CD14-positive monocyte (primary cell): ENCODE results near the gene GPR55. TPM values are rescaled to one million over a fixed set of nuclear protein-coding genes. Genes with fewer than 3 reads are reported as not detected.

Source experiments
- DNase-seq, 3 donors: peaks; one replicate each; pipeline ENCODE4 v3.0.0-alpha.2; 2011 to 2022
- H2AFZ ChIP-seq: 2 replicates; pipeline ENCODE4 v1.6.0; 2012; ENCODE audit warnings: mild to moderate bottlenecking, low read depth, low read length, inconsistent platforms; ENCODE audit not compliant: insufficient read depth, poor library complexity, severe bottlenecking
- H3K27ac ChIP-seq, 2 donors: 1 replicate in 1 of 2; 2 replicates in 1 of 2; pipeline ENCODE4 v1.5.1; 2012 to 2013; ENCODE audit warnings: low read length in 2 of 2, control low read depth in 1 of 2, inconsistent platforms in 1 of 2, low read depth in 1 of 2, mild to moderate bottlenecking in 1 of 2
- H3K27me3 ChIP-seq, 2 donors: one replicate each; pipeline versions ENCODE4 v1.6.0 to v1.6.1; 2011 to 2013; ENCODE audit warnings: low read length in 2 of 2; ENCODE audit not compliant: control insufficient read depth in 2 of 2, insufficient read depth in 2 of 2
- H3K36me3 ChIP-seq, 2 donors: replicated peaks in 1 of 2; 1 replicate in 1 of 2; 2 replicates in 1 of 2; pipeline versions ENCODE4 v1.5.1 to v1.6.1; 2012 to 2013; ENCODE audit warnings: low read length in 2 of 2, control low read depth in 1 of 2, inconsistent platforms in 1 of 2, mild to moderate bottlenecking in 1 of 2; ENCODE audit not compliant: insufficient read depth in 2 of 2, control insufficient read depth in 1 of 2
- H3K4me1 ChIP-seq, 2 donors: 1 replicate in 1 of 2; 2 replicates in 1 of 2; pipeline versions ENCODE4 v1.5.1 to v1.6.1; 2012 to 2013; ENCODE audit warnings: low read length in 2 of 2, control low read depth in 1 of 2, inconsistent platforms in 1 of 2, mild to moderate bottlenecking in 1 of 2, moderate library complexity in 1 of 2; ENCODE audit not compliant: insufficient read depth in 2 of 2, control insufficient read depth in 1 of 2
- H3K4me2 ChIP-seq: replicated peaks from 2 replicates; pipeline ENCODE3; 2012; ENCODE audit warnings: low read length, moderate library complexity, mild to moderate bottlenecking; ENCODE audit not compliant: poor library complexity, severe bottlenecking; ENCODE audit errors: extremely low read depth
- H3K4me3 ChIP-seq, 3 experiments: fragments of 200-600 bp in 1 of 3; sonication (generic) in 1 of 3; replicated peaks in 1 of 3; 1 replicate in 2 of 3; 2 replicates in 1 of 3; pipeline ENCODE4 v1.5.1; 2011 to 2013; ENCODE audit warnings: low read length in 3 of 3, mild to moderate bottlenecking in 3 of 3, control low read depth in 2 of 3, low read depth in 2 of 3, inconsistent platforms in 1 of 3, moderate library complexity in 1 of 3
- H3K79me2 ChIP-seq: 2 replicates; pipeline ENCODE4 v1.6.0; 2012; ENCODE audit warnings: mild to moderate bottlenecking, control low read depth, inconsistent platforms, low read length, moderate library complexity; ENCODE audit not compliant: insufficient read depth
- H3K9ac ChIP-seq: 2 replicates; pipeline ENCODE4 v1.6.0; 2017; ENCODE audit warnings: low read length, mild to moderate bottlenecking; ENCODE audit not compliant: insufficient read depth, poor library complexity, severe bottlenecking
- H3K9me3 ChIP-seq, 2 donors: replicated peaks in 1 of 2; 1 replicate in 1 of 2; 2 replicates in 1 of 2; pipeline versions ENCODE4 v1.5.1 to v1.6.1; 2012 to 2013; ENCODE audit warnings: low read length in 2 of 2, control low read depth in 1 of 2; ENCODE audit not compliant: control insufficient read depth in 1 of 2, insufficient read depth in 1 of 2
- H4K20me1 ChIP-seq: 2 replicates; pipeline ENCODE4 v1.6.0; 2012; ENCODE audit warnings: mild to moderate bottlenecking, low read length, control low read depth, moderate library complexity; ENCODE audit not compliant: insufficient read depth
- H3K27ac Mint-ChIP-seq, 7 donors: one replicate each; pipeline ENCODE4 v1.8.0; 2020; ENCODE audit warnings: mild to moderate bottlenecking in 7 of 7, mixed read lengths in 7 of 7, moderate library complexity in 6 of 7, inconsistent platforms in 2 of 7
- H3K27me3 Mint-ChIP-seq, 3 donors: one replicate each; pipeline ENCODE4 v1.8.0; 2021 to 2022; ENCODE audit warnings: low read depth in 3 of 3, mild to moderate bottlenecking in 3 of 3, mixed read lengths in 3 of 3, moderate library complexity in 3 of 3, inconsistent platforms in 1 of 3
- H3K36me3 Mint-ChIP-seq, 2 donors: one replicate each; pipeline ENCODE4 v1.8.0; 2020; ENCODE audit warnings: mixed read lengths in 2 of 2, inconsistent platforms in 1 of 2, mild to moderate bottlenecking in 1 of 2
- H3K4me1 Mint-ChIP-seq: one replicate; pipeline ENCODE4 v1.8.0; 2020; ENCODE audit warnings: mild to moderate bottlenecking, mixed read lengths
- H3K4me3 Mint-ChIP-seq, 2 donors: one replicate each; pipeline ENCODE4 v1.8.0; 2020; ENCODE audit warnings: mild to moderate bottlenecking in 2 of 2, mixed read lengths in 2 of 2, moderate library complexity in 1 of 2
- H3K9me3 Mint-ChIP-seq, 7 donors: one replicate each; pipeline ENCODE4 v1.8.0; 2020 to 2022; ENCODE audit warnings: mixed read lengths in 7 of 7, mild to moderate bottlenecking in 6 of 7, moderate library complexity in 6 of 7, inconsistent platforms in 2 of 7
- CTCF ChIP-seq: fragments of 200-600 bp; IDR thresholded peaks from one replicate; pipeline ENCODE4 v1.8.0; 2022; ENCODE audit warnings: antibody characterized with exemption, mild to moderate bottlenecking
- WGBS: methylation state at CpG from one replicate; pipeline ENCODE4 v1.1.5; 2013; ENCODE audit warnings: missing lambda C conversion rate; ENCODE audit not compliant: insufficient coverage; 5-methylcytosine and 5-hydroxymethylcytosine counted together
- intact Hi-C, 2 donors: fragments of 100-400 bp; cut with micrococcal nuclease; formaldehyde crosslinking; loops; one replicate each; pipeline versions ENCODE4 v1.15.0 to v1.15.1; 2023
- polyA plus RNA-seq, 3 donors: library from polyadenylated mRNA; depleted of rRNA in 1 of 3; unstranded in 2 of 3; stranded (reverse) in 1 of 3; fragments of 300-500 nt in 2 of 3; fragments of >200 nt in 1 of 3; fragmentation: Illumina TruSeq in 2 of 3; gene quantifications; 1 replicate in 2 of 3; 2 replicates in 1 of 3; pipeline ENCODE4 v1.2.3, GENCODE V29; 2012 to 2021

GPR55 gene
- polyA plus RNA-seq, 3 donors: 0.11 to 0.12 TPM; not detected in 1

- intact Hi-C loops: no loop called here
- no peak overlapping the region for H3K9ac ChIP-seq
Measured at GRCh38 chr2:230878599-230879188, 46.3 kb downstream of the GPR55 start.

More at GRCh38 chr2:230878599-230879188, 46.3 kb downstream of the GPR55 start:
- Histone ChIP-seq H3K36me3 (no peaks in the 10 kb centered on the region), H3K4me1 (peaks cover 10 to 11% of the 10 kb centered on the region in 2 donors), H3K27me3 (no peaks in the 10 kb centered on the region), H3K4me2 (no peak overlapping the region), H3K4me3 (no peak overlapping the region), H3K9me3 (no peaks in the 10 kb centered on the region), H3K79me2 (no peaks in the 10 kb centered on the region), H2AFZ (peak overlapping the region; percentile 77), H3K27ac (no peak overlapping the region), H4K20me1 (no peaks in the 10 kb centered on the region)
- TF ChIP-seq CTCF: no peak
- Mint-ChIP-seq H3K36me3 (no peaks in the 10 kb centered on the region), H3K27me3 (peaks cover 0 to 3% (median 3%) of the 10 kb centered on the region in 3 donors), H3K4me1 (peaks cover 15% of the 10 kb centered on the region), H3K27ac (no peak overlapping the region), H3K4me3 (peak overlapping the region in 1 of 2 donors; percentile 24), H3K9me3 (no peaks in the 10 kb centered on the region)
- DNase-seq: no peak
- 41% methylated on average over 7 of the region's 10 CpGs for WGBS
